PC-9 (cell line): ENCODE measurements around the gene FAM25C.
"Not testable (repeated sequence)": the region's sequence is repeated elsewhere in the genome, so short reads cannot be mapped to it uniquely, and the experiment has no call there.

Experiments used
- EZH2 ChIP-seq: fragments of 200-600 bp; sonication (generic); IDR thresholded peaks from 2 replicates; pipeline ENCODE4 v1.8.0; 2017; ENCODE audit warnings: antibody characterized with exemption, low read depth
- TF ChIP-seq, protein P1 (sequence below): fragments of 200-600 bp; sonication (generic); conservative IDR thresholded peaks from 2 replicates; pipeline ENCODE4 v1.6.1; 2017; ENCODE audit warnings: mixed run types, antibody characterized with exemption, mild to moderate bottlenecking, moderate library complexity

DNA sequence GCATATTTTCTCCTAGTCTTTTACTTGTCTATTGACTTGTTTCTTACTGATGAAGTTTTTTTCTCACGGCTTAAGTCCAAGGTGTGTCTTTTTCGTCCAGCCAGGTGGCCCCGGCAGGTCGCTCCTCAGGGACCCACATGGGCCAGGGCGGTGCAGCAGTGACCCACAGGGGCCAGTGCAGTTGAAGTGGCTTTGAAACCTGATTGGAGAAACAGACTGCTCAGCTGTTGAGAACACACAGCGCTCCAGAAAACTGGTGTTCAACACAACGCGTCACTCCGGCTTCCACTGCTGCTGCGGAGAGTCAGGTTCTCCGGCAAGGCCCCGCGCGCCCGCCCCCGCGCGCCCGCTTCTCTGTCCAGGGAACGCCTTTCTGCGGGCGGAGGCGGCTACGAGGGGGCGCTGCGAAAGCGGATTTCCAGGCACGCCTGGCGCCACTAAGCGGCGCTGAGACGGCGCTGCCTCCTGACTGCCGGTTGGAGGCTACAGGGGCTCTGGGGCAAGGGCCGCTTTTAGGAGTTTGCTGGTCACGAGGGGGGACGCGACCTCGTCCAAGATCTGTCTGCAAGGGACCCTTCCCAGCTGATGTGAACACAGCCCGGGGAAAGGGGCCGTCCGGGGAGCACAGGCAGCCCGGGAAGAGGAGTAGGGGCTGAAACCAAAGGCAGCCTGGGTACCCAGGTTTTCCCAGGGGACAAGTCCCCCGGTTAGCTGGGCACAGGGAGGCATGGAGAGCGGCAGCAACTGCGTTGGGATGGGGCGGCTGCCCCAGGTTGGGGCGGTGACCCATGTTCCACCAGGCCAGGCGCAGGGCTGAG, 13.0 kb downstream of the FAM25C start:
- TF ChIP-seq, protein P1, sequence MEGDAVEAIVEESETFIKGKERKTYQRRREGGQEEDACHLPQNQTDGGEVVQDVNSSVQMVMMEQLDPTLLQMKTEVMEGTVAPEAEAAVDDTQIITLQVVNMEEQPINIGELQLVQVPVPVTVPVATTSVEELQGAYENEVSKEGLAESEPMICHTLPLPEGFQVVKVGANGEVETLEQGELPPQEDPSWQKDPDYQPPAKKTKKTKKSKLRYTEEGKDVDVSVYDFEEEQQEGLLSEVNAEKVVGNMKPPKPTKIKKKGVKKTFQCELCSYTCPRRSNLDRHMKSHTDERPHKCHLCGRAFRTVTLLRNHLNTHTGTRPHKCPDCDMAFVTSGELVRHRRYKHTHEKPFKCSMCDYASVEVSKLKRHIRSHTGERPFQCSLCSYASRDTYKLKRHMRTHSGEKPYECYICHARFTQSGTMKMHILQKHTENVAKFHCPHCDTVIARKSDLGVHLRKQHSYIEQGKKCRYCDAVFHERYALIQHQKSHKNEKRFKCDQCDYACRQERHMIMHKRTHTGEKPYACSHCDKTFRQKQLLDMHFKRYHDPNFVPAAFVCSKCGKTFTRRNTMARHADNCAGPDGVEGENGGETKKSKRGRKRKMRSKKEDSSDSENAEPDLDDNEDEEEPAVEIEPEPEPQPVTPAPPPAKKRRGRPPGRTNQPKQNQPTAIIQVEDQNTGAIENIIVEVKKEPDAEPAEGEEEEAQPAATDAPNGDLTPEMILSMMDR, result not testable (repeated sequence)
- not testable (repeated sequence) for TF ChIP-seq EZH2
